ENCODE results near the gene ACTR3. TPM values are rescaled to one million over a fixed set of nuclear protein-coding genes. Genes with fewer than 3 reads are reported as not detected.

Gene ACTR3
- total and polyA plus RNA-seq, 2 of the 4 experiments (the other 2 are of a cell fraction) = 246 to 307 TPM

DNA sequence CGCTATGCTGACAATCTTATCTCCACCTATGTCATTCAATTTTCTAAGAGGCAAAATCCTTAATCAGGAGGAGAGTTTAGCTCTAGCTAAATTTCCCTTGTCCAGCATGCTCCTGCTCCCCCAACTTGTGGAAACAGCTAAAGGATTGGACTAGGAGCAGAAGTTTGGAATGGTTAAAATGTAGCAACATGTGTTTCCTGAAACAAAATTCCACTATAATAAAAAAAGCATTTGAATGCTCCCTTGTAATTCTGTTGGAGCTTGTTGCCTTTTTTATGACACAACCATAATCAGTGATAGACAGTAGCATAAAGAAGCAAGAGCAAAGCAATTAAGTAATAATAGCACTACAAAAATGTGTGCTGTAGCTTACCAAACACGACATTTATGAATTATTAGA lies 6.9 kb downstream of the ACTR3 start:
- no peak overlapping the region for H2BK15ac ChIP-seq (ENCODE audit: low read depth, low read length)
- intact Hi-C loops (cut with micrococcal nuclease) (no loop called here), dilution Hi-C loops (cut with HindIII; ENCODE audit: low sequenced_read_pairs, unreplicated experiment) (no loop called here), in situ Hi-C loops (cut with MboI; ENCODE audit: low sequenced_read_pairs) (no loop called here)
- peaks cover 9% of the 10 kb centered on the region for H3K36me3 ChIP-seq (ENCODE audit: control insufficient read depth, insufficient read depth, low read length)
- peaks cover 16% of the 10 kb centered on the region for H3K9me1 ChIP-seq (ENCODE audit: insufficient read depth, low read length)
- H2AFZ ChIP-seq (replicated peaks; ENCODE audit: low read length, poor library complexity) = no peak overlapping the region
- H4K20me1 ChIP-seq (ENCODE audit: insufficient read depth, low read length) = peaks cover 93% of the 10 kb centered on the region
- ChIA-PET POLR2A (ENCODE audit: unreplicated experiment) (interaction anchor here (1.0 kb wide), 1 partner anchor 167 kb away, joined by 4 read pairs; no protein-coding TSS in a partner anchor), CTCF (interaction anchor here (0.8 kb wide), 1 partner anchor 14 kb away, joined by 4 read pairs; no protein-coding TSS in a partner anchor)
- H2BK120ac ChIP-seq (ENCODE audit: low read depth, low read length) = no peak overlapping the region
- H2BK20ac ChIP-seq (ENCODE audit: low read depth, low read length) = no peak overlapping the region
- H4K5ac ChIP-seq (ENCODE audit: low read depth, low read length) = no peak overlapping the region
- H2AK5ac ChIP-seq (ENCODE audit: low read depth, low read length) = no peak overlapping the region
- no peak overlapping the region for H3K23ac ChIP-seq (ENCODE audit: low read depth, low read length)
- no peaks in the 10 kb centered on the region for H3K9me3 ChIP-seq (ENCODE audit: control insufficient read depth, insufficient read depth, low read length)
- BruUV-seq (replicated peaks) = no TSS peak
- no peak overlapping the region for H3K18ac ChIP-seq (ENCODE audit: low read depth, low read length)
- H3K27ac ChIP-seq (ENCODE audit: insufficient read depth, low read length) = peak overlapping the region; percentile 34; the same call in 1 of the 2 replicates
- DNase-seq = peak; percentile 19
- ATAC-seq (ENCODE audit: low read depth) = no peak
- H4K8ac ChIP-seq (ENCODE audit: low read depth in 2 of 2, low read length in 2 of 2) = no peak overlapping the region
- H3K14ac ChIP-seq (replicated peaks; ENCODE audit: low read depth, low read length) = no peak overlapping the region
- H2AK9ac ChIP-seq (replicated peaks; ENCODE audit: low read depth, low read length, poor library complexity) = no peak overlapping the region
- H3K4ac ChIP-seq (ENCODE audit: low read depth, low read length) = no peak overlapping the region
- H3K56ac ChIP-seq (ENCODE audit: extremely low read depth, insufficient read depth, low read length) = no peak overlapping the region
- H3K4me3 ChIP-seq (ENCODE audit: insufficient read depth, low read depth, low read length) = no peak overlapping the region
- H3K9ac ChIP-seq (ENCODE audit: low read depth, low read length) = no peak overlapping the region
- no CpG with 5 or more reads among the region's 2 CpGs for WGBS, 2 experiments (ENCODE audit: extremely low coverage in 2 of 2, insufficient read length in 1 of 2)
- H3K4me1 ChIP-seq (ENCODE audit: control insufficient read depth, insufficient read depth, low read length) = peaks cover 21% of the 10 kb centered on the region
- peak overlapping the region; percentile 20; the same call in 1 of the 2 replicates for H3K4me2 ChIP-seq (ENCODE audit: low read depth, low read length)
- no peak overlapping the region for H4K91ac ChIP-seq (ENCODE audit: insufficient read depth, low read depth, low read length)
- H3K27me3 ChIP-seq (ENCODE audit: control insufficient read depth, insufficient read depth, low read length) = no peaks in the 10 kb centered on the region
- no peak overlapping the region for H2BK5ac ChIP-seq (ENCODE audit: low read depth, low read length, poor library complexity, severe bottlenecking)
- TF ChIP-seq POLR2A (IDR thresholded peaks at IDR 0.05; ENCODE audit: low read depth, low read length) (no peak), MAFK (IDR thresholded peaks at IDR 0.05; ENCODE audit: low read depth, low read length) (no peak), SMC3 (IDR thresholded peaks at IDR 0.05; ENCODE audit: low read depth, low read length) (no peak), FOS (IDR thresholded peaks at IDR 0.05; ENCODE audit: low read depth, low read length) (no peak), MAZ (IDR thresholded peaks at IDR 0.05; ENCODE audit: borderline replicate concordance, low read depth, low read length) (no peak), CEBPB (IDR thresholded peaks at IDR 0.05; ENCODE audit: low read depth, low read length) (no peak), BHLHE40 (IDR thresholded peaks at IDR 0.05; ENCODE audit: low read depth, low read length) (no peak), RCOR1 (IDR thresholded peaks at IDR 0.05; ENCODE audit: insufficient replicate concordance, low read length) (no peak), CHD1 (IDR thresholded peaks at IDR 0.05; ENCODE audit: low read depth, low read length) (no peak), NFE2L2 (IDR thresholded peaks at IDR 0.05; ENCODE audit: low read depth, low read length) (no peak), RAD21 (IDR thresholded peaks at IDR 0.05; ENCODE audit: low read length) (no peak), MXI1 (IDR thresholded peaks at IDR 0.05; ENCODE audit: borderline replicate concordance, low read depth, low read length) (no peak), RFX5 (IDR thresholded peaks at IDR 0.05; ENCODE audit: low read depth, low read length) (no peak)
- TF ChIP-seq, protein P1, sequence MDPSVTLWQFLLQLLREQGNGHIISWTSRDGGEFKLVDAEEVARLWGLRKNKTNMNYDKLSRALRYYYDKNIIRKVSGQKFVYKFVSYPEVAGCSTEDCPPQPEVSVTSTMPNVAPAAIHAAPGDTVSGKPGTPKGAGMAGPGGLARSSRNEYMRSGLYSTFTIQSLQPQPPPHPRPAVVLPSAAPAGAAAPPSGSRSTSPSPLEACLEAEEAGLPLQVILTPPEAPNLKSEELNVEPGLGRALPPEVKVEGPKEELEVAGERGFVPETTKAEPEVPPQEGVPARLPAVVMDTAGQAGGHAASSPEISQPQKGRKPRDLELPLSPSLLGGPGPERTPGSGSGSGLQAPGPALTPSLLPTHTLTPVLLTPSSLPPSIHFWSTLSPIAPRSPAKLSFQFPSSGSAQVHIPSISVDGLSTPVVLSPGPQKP (IDR thresholded peaks at IDR 0.05; ENCODE audit: borderline replicate concordance, low read depth, low read length) = no peak
- TF ChIP-seq, protein P2, sequence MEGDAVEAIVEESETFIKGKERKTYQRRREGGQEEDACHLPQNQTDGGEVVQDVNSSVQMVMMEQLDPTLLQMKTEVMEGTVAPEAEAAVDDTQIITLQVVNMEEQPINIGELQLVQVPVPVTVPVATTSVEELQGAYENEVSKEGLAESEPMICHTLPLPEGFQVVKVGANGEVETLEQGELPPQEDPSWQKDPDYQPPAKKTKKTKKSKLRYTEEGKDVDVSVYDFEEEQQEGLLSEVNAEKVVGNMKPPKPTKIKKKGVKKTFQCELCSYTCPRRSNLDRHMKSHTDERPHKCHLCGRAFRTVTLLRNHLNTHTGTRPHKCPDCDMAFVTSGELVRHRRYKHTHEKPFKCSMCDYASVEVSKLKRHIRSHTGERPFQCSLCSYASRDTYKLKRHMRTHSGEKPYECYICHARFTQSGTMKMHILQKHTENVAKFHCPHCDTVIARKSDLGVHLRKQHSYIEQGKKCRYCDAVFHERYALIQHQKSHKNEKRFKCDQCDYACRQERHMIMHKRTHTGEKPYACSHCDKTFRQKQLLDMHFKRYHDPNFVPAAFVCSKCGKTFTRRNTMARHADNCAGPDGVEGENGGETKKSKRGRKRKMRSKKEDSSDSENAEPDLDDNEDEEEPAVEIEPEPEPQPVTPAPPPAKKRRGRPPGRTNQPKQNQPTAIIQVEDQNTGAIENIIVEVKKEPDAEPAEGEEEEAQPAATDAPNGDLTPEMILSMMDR (conservative IDR thresholded peaks at IDR 0.05; ENCODE audit: low read depth, low read length) = no peak
- TF ChIP-seq, protein P3, sequence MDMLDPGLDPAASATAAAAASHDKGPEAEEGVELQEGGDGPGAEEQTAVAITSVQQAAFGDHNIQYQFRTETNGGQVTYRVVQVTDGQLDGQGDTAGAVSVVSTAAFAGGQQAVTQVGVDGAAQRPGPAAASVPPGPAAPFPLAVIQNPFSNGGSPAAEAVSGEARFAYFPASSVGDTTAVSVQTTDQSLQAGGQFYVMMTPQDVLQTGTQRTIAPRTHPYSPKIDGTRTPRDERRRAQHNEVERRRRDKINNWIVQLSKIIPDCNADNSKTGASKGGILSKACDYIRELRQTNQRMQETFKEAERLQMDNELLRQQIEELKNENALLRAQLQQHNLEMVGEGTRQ (IDR thresholded peaks at IDR 0.05; ENCODE audit: low read depth, low read length) = no peak
- peaks cover 0 to 20% of the 10 kb centered on the region in 2 experiments; a peak in 2 of 4 replicates for H3K79me1 ChIP-seq (ENCODE audit: low read depth in 1 of 2, low read length in 2 of 2)
